HCT116 (cell line): ENCODE results near the gene CBFB.

Experiments
- CEBPB ChIP-seq: IDR thresholded peaks from 2 replicates; pipeline ENCODE4 v1.6.1; 2012; ENCODE audit warnings: low read depth
- SP1 ChIP-seq: IDR thresholded peaks from 2 replicates; pipeline ENCODE4 v1.6.1; 2012; ENCODE audit warnings: low read depth
- ZFX ChIP-seq: fragments of 450-650 bp; IDR thresholded peaks from 2 replicates; pipeline ENCODE4 v1.6.1; 2017
- TF ChIP-seq, protein P1 (sequence below), 3 experiments: fragments of 200-600 bp in 1 of 3; sonication (generic) in 1 of 3; IDR thresholded peaks in 2 of 3; conservative IDR thresholded peaks in 1 of 3; 2 replicates each; pipeline ENCODE4 v1.5.1; 2012 to 2017; ENCODE audit warnings: low read depth in 2 of 3, low read length in 2 of 3, antibody characterized with exemption in 1 of 3, borderline replicate concordance in 1 of 3, control low read depth in 1 of 3, mild to moderate bottlenecking in 1 of 3, mixed read lengths in 1 of 3, mixed run types in 1 of 3, moderate library complexity in 1 of 3; ENCODE audit not compliant: insufficient read depth in 1 of 3

- TF ChIP-seq, protein P1, sequence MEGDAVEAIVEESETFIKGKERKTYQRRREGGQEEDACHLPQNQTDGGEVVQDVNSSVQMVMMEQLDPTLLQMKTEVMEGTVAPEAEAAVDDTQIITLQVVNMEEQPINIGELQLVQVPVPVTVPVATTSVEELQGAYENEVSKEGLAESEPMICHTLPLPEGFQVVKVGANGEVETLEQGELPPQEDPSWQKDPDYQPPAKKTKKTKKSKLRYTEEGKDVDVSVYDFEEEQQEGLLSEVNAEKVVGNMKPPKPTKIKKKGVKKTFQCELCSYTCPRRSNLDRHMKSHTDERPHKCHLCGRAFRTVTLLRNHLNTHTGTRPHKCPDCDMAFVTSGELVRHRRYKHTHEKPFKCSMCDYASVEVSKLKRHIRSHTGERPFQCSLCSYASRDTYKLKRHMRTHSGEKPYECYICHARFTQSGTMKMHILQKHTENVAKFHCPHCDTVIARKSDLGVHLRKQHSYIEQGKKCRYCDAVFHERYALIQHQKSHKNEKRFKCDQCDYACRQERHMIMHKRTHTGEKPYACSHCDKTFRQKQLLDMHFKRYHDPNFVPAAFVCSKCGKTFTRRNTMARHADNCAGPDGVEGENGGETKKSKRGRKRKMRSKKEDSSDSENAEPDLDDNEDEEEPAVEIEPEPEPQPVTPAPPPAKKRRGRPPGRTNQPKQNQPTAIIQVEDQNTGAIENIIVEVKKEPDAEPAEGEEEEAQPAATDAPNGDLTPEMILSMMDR (IDR thresholded peaks at IDR 0.05 in 2 of 3, conservative IDR thresholded peaks at IDR 0.05 in 1 of 3; ENCODE audit: borderline replicate concordance in 1 of 3, insufficient read depth in 1 of 3, low read depth in 2 of 3, low read length in 2 of 3) = no peak
- TF ChIP-seq SP1 (no peak), ZFX (no peak), CEBPB (no peak)
Measured at GRCh38 chr16:67088551-67088950, 59.6 kb downstream of the CBFB start.
